Transverse colon (tissue), 4 donors: ENCODE measurements around the gene ZNF621. TPM values are rescaled to one million over a fixed set of nuclear protein-coding genes. Genes with fewer than 3 reads are reported as not detected.

ENCODE experiments used
- DNase-seq: peaks from one replicate; pipeline ENCODE4 v3.0.0-alpha.2; 2019
- H3K27ac ChIP-seq, 4 donors: fragments of 200-600 bp; sonication (generic); 2 replicates each; pipeline ENCODE4 v1.5.1; 2016 to 2018; ENCODE audit warnings: inconsistent platforms in 4 of 4
- H3K27me3 ChIP-seq: fragments of 200-600 bp; sonication (generic); 2 replicates; pipeline ENCODE4 v1.5.1; 2017; ENCODE audit warnings: inconsistent platforms
- H3K36me3 ChIP-seq, 4 donors: fragments of 200-600 bp; sonication (generic); 2 replicates each; pipeline ENCODE4 v1.5.1; 2017 to 2019; ENCODE audit warnings: inconsistent platforms in 4 of 4
- H3K4me1 ChIP-seq, 4 donors: fragments of 200-600 bp; sonication (generic); 2 replicates each; pipeline ENCODE4 v1.5.1; 2017 to 2020; ENCODE audit warnings: inconsistent platforms in 4 of 4
- H3K4me3 ChIP-seq, 4 donors: fragments of 200-600 bp; sonication (generic); 1 replicate in 1 of 4; 2 replicates in 3 of 4; pipeline versions ENCODE4 v1.5.1 to v1.6.1; 2017 to 2019; ENCODE audit warnings: inconsistent platforms in 4 of 4
- H3K9me3 ChIP-seq, 2 donors: fragments of 200-600 bp; sonication (generic); 2 replicates each; pipeline ENCODE4 v1.5.1; 2017 to 2019; ENCODE audit warnings: inconsistent platforms in 2 of 2
- EP300 ChIP-seq: sonication (generic); formaldehyde crosslinking; IDR thresholded peaks from one replicate; pipeline ENCODE4 v1.6.1; 2017; ENCODE audit warnings: antibody characterized with exemption, low read depth
- POLR2A ChIP-seq: fragments of 450-650 bp; IDR thresholded peaks from one replicate; pipeline ENCODE4 v1.6.1; 2016; ENCODE audit warnings: antibody characterized with exemption, mild to moderate bottlenecking, moderate library complexity
- POLR2AphosphoS5 ChIP-seq, 3 donors: sonication (generic); formaldehyde crosslinking; IDR thresholded peaks; one replicate each; pipeline ENCODE4 v1.6.1; 2016; ENCODE audit warnings: antibody characterized with exemption in 3 of 3
- WGBS, 2 donors: methylation state at CpG; one replicate each; pipeline ENCODE4 v1.1.5; 2018; ENCODE audit warnings: low coverage in 1 of 2; 5-methylcytosine and 5-hydroxymethylcytosine counted together
- in situ Hi-C, 4 donors: fragments of 200-750 bp; cut with MboI; loops; one replicate each; pipeline versions ENCODE4 v1.15.0 to v1.15.1; 2017; ENCODE audit warnings: low sequenced_read_pairs in 3 of 4, low pct_ligation_motif_present in 1 of 4, low pct_unique_long_range_greater_than_20kb in 1 of 4
- intact Hi-C: fragments of 100-400 bp; cut with DNase I; formaldehyde crosslinking; loops from one replicate; pipeline ENCODE4 v1.15.1; 2023; ENCODE audit warnings: low total_unique reads
- total RNA-seq, 4 donors: library from RNA; depleted of rRNA; stranded (reverse); fragments of >200 nt; gene quantifications; one replicate each; pipeline ENCODE4 v1.1.0, GENCODE V29; 2016
- TF ChIP-seq, protein P1 (sequence below), 5 experiments: fragments of 200-600 bp in 3 of 5; fragments of 450-650 bp in 2 of 5; sonication (generic) in 3 of 5; IDR thresholded peaks; 1 replicate in 2 of 5; 2 replicates in 3 of 5; pipeline ENCODE4 v1.5.1; 2016 to 2017; ENCODE audit warnings: antibody characterized with exemption in 5 of 5, inconsistent platforms in 3 of 5, mild to moderate bottlenecking in 2 of 5, moderate library complexity in 1 of 5

Gene ZNF621
- total RNA-seq, 4 donors from 2014 or later: 11.9 to 21.9 (median 16.2) TPM

DNA sequence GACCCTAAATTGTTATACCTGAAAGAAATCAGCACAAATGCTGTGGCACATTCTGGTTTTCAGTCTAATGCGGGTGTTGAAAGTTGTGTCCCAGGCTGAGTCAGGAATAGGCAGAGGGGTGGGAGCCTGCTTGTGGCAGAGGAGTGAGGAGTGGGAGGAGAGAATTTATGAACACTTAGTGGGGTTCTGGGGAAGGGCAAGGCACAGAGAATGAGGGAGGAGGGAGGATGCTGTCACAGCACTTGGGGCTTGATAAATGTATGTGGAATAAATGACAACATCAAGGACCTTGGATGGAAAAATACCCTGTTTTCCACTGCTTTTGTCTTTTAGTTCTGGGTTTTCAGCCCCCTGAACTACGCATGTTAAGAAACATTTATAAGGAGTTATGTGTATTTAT lies 49.3 kb downstream of the ZNF621 start:
- Histone ChIP-seq H3K9me3 (no peaks in the 10 kb centered on the region), H3K27me3 (no peaks in the 10 kb centered on the region), H3K27ac (no peak overlapping the region), H3K4me1 (no peaks in the 10 kb centered on the region), H3K4me3 (no peak overlapping the region), H3K36me3 (no peaks in the 10 kb centered on the region)
- TF ChIP-seq POLR2A: no peak
- in situ Hi-C loops: no loop called here
- WGBS, 2 donors: 92 to 95% methylated on average over 2 of the region's 2 CpGs
- intact Hi-C loops: no loop called here
- DNase-seq: no peak

DNA sequence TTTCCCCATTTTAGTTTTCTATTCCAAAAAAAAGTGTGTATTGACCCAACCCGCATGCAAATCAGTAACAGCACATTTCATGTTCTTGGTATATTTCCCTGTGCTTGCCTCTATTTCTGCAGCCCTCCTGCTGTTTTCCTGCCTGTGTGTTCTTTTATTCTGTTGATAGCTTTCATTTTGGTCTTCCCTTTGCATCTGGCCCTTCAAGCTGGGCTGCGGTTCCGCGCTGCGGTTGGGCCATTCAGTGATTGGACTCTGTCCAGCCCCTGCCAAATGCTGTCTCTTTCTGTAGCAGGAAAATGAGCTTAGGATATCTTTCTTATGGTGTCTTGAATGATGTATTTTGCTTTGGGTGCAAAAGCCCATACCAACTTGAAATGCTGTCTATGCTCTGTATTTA lies 49.9 kb downstream of the ZNF621 start:
- WGBS, 2 donors: 71 to 83% methylated on average over 2 to 5 of the region's 5 CpGs
- intact Hi-C loops: loop anchor here (1.0 kb wide), 1 partner anchor 28 kb away; no protein-coding TSS in a partner anchor
- no peak for DNase-seq
- H3K4me3 ChIP-seq: no peak overlapping the region
- in situ Hi-C loops: loop anchor here (25.0 kb wide), 6 partner anchors 237 to 1138 kb away; partner anchors contain the start of gene CTNNB1 (in 1 of the 4)
- TF ChIP-seq POLR2A (no peak), EP300 (no peak), POLR2AphosphoS5 (IDR thresholded peaks at IDR 0.05) (no peak)
- TF ChIP-seq, protein P1, sequence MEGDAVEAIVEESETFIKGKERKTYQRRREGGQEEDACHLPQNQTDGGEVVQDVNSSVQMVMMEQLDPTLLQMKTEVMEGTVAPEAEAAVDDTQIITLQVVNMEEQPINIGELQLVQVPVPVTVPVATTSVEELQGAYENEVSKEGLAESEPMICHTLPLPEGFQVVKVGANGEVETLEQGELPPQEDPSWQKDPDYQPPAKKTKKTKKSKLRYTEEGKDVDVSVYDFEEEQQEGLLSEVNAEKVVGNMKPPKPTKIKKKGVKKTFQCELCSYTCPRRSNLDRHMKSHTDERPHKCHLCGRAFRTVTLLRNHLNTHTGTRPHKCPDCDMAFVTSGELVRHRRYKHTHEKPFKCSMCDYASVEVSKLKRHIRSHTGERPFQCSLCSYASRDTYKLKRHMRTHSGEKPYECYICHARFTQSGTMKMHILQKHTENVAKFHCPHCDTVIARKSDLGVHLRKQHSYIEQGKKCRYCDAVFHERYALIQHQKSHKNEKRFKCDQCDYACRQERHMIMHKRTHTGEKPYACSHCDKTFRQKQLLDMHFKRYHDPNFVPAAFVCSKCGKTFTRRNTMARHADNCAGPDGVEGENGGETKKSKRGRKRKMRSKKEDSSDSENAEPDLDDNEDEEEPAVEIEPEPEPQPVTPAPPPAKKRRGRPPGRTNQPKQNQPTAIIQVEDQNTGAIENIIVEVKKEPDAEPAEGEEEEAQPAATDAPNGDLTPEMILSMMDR (IDR thresholded peaks at IDR 0.05): no peak
- no peaks in the 10 kb centered on the region for H3K9me3 ChIP-seq
- no peaks in the 10 kb centered on the region for H3K36me3 ChIP-seq
- no peaks in the 10 kb centered on the region for H3K27me3 ChIP-seq
- H3K27ac ChIP-seq: no peak overlapping the region
- no peaks in the 10 kb centered on the region for H3K4me1 ChIP-seq

DNA sequence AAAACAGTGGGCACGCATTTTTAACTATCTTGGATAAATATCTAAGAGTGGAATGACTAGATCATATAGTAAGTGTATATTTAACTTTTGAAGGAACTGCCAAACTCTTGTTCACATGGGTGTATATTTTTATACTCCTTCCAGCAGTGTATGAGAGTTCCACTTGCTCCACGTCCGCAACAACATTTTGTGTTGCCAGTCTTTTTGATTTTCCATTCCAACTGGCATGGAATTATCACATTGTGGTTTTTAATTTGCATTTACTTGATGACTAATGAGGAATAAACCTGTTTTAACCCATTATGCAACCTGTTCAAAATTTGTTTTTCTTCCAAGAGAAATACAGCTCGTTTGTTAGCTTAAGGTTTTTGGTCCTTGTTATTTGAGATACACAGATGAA lies 51.6 kb downstream of the ZNF621 start:
- TF ChIP-seq POLR2A (no peak), POLR2AphosphoS5 (IDR thresholded peaks at IDR 0.05) (no peak), EP300 (no peak)
- TF ChIP-seq, protein P1 (IDR thresholded peaks at IDR 0.05): no peak
- Histone ChIP-seq H3K27me3 (no peaks in the 10 kb centered on the region), H3K27ac (no peak overlapping the region), H3K36me3 (no peaks in the 10 kb centered on the region), H3K4me3 (no peak overlapping the region), H3K9me3 (no peaks in the 10 kb centered on the region), H3K4me1 (no peaks in the 10 kb centered on the region)
- 81 to 83% methylated on average over 4 of the region's 4 CpGs for WGBS, 2 donors
- intact Hi-C loops: no loop called here
- no peak for DNase-seq
- in situ Hi-C loops: loop anchor here (25.0 kb wide), 6 partner anchors 239 to 1136 kb away; partner anchors contain the start of gene CTNNB1 (in 1 of the 4)

DNA sequence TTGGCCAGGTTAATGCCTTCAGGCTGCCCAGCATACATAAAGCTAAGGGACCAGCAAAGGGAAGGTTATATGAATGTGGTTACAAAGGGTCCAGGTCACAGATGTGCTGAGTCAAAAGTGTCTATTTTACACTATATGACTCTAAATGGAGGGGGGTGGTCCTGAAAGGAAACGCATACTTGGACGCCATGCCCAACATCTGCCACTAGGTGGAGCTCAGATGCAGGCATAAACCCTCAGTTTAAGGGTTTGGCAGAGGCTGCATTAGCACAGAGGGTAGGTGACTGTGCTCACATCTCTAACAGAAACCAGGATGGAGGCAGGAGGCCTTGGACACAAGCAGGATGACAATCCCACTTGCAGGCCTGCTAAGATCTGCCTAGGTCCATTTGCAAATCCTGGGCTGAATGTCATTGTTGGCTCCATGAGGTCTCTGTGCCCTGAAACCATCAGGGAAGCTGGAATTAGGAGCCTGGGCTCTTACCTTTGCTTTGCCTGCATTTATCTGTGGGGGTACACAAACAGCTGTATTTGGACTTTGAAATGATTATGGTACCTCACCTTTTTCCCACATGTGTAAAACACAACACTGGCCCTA lies 55.8 kb downstream of the ZNF621 start:
- TF ChIP-seq POLR2AphosphoS5 (IDR thresholded peaks at IDR 0.05) (no peak), EP300 (no peak), POLR2A (no peak)
- TF ChIP-seq, protein P1 (IDR thresholded peaks at IDR 0.05): peak; percentile 78 to 93 (median 91)
- peak; percentile 54 for DNase-seq
- H3K36me3 ChIP-seq: no peaks in the 10 kb centered on the region
- no peak overlapping the region for H3K4me3 ChIP-seq
- H3K4me1 ChIP-seq: peaks cover 0 to 8% (median 0%) of the 10 kb centered on the region in 4 donors
- no peaks in the 10 kb centered on the region for H3K27me3 ChIP-seq
- in situ Hi-C loops: loop anchor here (5.0 to 25.0 kb wide), 10 partner anchors 243 to 1302 kb away; partner anchors contain the start of gene CTNNB1 (in 1 of the 4)
- H3K27ac ChIP-seq: no peak overlapping the region
- intact Hi-C loops: loop anchor here (5.0 kb wide), 1 partner anchor 1297 kb away; no protein-coding TSS in a partner anchor
- no peaks in the 10 kb centered on the region for H3K9me3 ChIP-seq
- WGBS, 2 donors: 0 to 3% methylated on average over 2 of the region's 2 CpGs
